K562 (cell line): ENCODE measurements around the gene LZTS2. TPM values are rescaled to one million over a fixed set of nuclear protein-coding genes. Genes with fewer than 3 reads are reported as not detected.

Source experiments
- CTCF ChIP-seq, 3 experiments: IDR thresholded peaks in 2 of 3; conservative IDR thresholded peaks in 1 of 3; 2 replicates each; pipeline ENCODE4 v1.5.1; 2011 to 2012; ENCODE audit warnings: low read length in 3 of 3, mild to moderate bottlenecking in 3 of 3, control low read depth in 2 of 3, improper control_type of control experiment in 1 of 3, inconsistent platforms in 1 of 3, low read depth in 1 of 3, mixed read lengths in 1 of 3, moderate library complexity in 1 of 3; ENCODE audit not compliant: insufficient read depth in 2 of 3
- MXI1 ChIP-seq: IDR thresholded peaks from 2 replicates; pipeline ENCODE4 v1.6.1; 2011; ENCODE audit warnings: low read depth, mild to moderate bottlenecking, improper control_type of control experiment, low read length
- MYNN ChIP-seq, 2 experiments: sonication (generic); formaldehyde crosslinking in 1 of 2; IDR thresholded peaks; 2 replicates each; pipeline versions ENCODE4 v1.5.0 to v1.6.1; 2016 to 2020; ENCODE audit warnings: antibody characterized with exemption in 1 of 2, missing genetic modification reagents in 1 of 2
- polyA plus RNA-seq, 8 experiments: library from polyadenylated mRNA; depleted of rRNA in 4 of 8; stranded (reverse) in 5 of 8; unstranded in 3 of 8; fragments of >200 nt; fragmentation: Nextera tagmentation in 2 of 8; fragmentation: Illumina TruSeq in 1 of 8; extraction: Ambion mirVana in 2 of 8; extraction: Trizol in 1 of 8; gene quantifications; 2 replicates each; pipeline versions ENCODE4 v1.2.1 to v1.2.3, GENCODE V29; 2011 to 2014; ENCODE audit warnings: inconsistent platforms in 1 of 8, missing spikeins in 1 of 8
- total RNA-seq, 7 experiments: library from RNA; depleted of rRNA in 6 of 7; stranded (reverse); fragments of >200 nt in 6 of 7; fragmentation: Illumina TruSeq in 2 of 7; extraction: Trizol in 2 of 7; gene quantifications; 2 replicates each; pipeline versions ENCODE4 v1.2.1 to v1.2.3, GENCODE V29; 2011 to 2021; ENCODE audit warnings: low replicate concordance in 1 of 7
- TF ChIP-seq, protein P1 (sequence below): fragments of 450-650 bp; formaldehyde crosslinking; IDR thresholded peaks from 2 replicates; pipeline ENCODE4 v1.4.0; 2022; ENCODE audit warnings: missing genetic modification characterization
- TF ChIP-seq, protein P2 (sequence below): IDR thresholded peaks from 2 replicates; pipeline ENCODE4 v1.6.1; 2011; ENCODE audit warnings: borderline replicate concordance, low read depth, mild to moderate bottlenecking, moderate library complexity, low read length; ENCODE audit not compliant: insufficient read depth, poor library complexity, severe bottlenecking

LZTS2 gene
- total and polyA plus RNA-seq, 9 of the 15 experiments (the other 6 are each of a cell fraction or from before 2014, with no cell fraction given), result 0.23 to 42.5 (median 14.7) TPM

GRCh38 chr10:101012525-101013364 lies 13.1 kb downstream of the LZTS2 start (continued):
- TF ChIP-seq, protein P1, sequence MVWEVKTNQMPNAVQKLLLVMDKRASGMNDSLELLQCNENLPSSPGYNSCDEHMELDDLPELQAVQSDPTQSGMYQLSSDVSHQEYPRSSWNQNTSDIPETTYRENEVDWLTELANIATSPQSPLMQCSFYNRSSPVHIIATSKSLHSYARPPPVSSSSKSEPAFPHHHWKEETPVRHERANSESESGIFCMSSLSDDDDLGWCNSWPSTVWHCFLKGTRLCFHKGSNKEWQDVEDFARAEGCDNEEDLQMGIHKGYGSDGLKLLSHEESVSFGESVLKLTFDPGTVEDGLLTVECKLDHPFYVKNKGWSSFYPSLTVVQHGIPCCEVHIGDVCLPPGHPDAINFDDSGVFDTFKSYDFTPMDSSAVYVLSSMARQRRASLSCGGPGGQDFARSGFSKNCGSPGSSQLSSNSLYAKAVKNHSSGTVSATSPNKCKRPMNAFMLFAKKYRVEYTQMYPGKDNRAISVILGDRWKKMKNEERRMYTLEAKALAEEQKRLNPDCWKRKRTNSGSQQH (CRISPR knock-in tag), result no peak
- no peak for TF ChIP-seq MXI1
- peak; percentile 45; the same call in 1 of the 2 replicates for TF ChIP-seq MYNN (IDR thresholded peaks at IDR 0.05)
- TF ChIP-seq MYNN (CRISPR knock-in tag; IDR thresholded peaks at IDR 0.05), result no peak
- TF ChIP-seq, protein P2, sequence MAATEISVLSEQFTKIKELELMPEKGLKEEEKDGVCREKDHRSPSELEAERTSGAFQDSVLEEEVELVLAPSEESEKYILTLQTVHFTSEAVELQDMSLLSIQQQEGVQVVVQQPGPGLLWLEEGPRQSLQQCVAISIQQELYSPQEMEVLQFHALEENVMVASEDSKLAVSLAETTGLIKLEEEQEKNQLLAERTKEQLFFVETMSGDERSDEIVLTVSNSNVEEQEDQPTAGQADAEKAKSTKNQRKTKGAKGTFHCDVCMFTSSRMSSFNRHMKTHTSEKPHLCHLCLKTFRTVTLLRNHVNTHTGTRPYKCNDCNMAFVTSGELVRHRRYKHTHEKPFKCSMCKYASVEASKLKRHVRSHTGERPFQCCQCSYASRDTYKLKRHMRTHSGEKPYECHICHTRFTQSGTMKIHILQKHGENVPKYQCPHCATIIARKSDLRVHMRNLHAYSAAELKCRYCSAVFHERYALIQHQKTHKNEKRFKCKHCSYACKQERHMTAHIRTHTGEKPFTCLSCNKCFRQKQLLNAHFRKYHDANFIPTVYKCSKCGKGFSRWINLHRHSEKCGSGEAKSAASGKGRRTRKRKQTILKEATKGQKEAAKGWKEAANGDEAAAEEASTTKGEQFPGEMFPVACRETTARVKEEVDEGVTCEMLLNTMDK, result peak; percentile 17
- peak; percentile 69 to 82 (median 72) for TF ChIP-seq CTCF (IDR thresholded peaks at IDR 0.05 in 2 of 3, conservative IDR thresholded peaks at IDR 0.05 in 1 of 3; ENCODE audit: insufficient read depth in 2 of 3, low read depth in 1 of 3, low read length in 3 of 3)
